Left cardiac atrium (tissue), 4 donors: ENCODE data around the gene ADAM19. TPM values are rescaled to one million over a fixed set of nuclear protein-coding genes. Genes with fewer than 3 reads are reported as not detected.
A peak's percentile ranks its signal among the peaks of the same experiment; 100 is the strongest.

Source experiments
- ATAC-seq, 2 donors: fragments of 200-7000 bp; cut with Tn5 transposase; one replicate each; pipeline ENCODE4 v1.9.1; 2020; ENCODE audit warnings: mild to moderate bottlenecking in 2 of 2, moderate library complexity in 2 of 2
- DNase-seq: peaks from one replicate; pipeline ENCODE4 v3.0.0-alpha.2; 2020
- intact Hi-C, 2 donors: fragments of 100-400 bp; cut with DNase I; formaldehyde crosslinking; loops; one replicate each; pipeline versions ENCODE4 v1.14.1 to v1.15.1; 2022 to 2023
- total RNA-seq, 2 donors: library from RNA; stranded (reverse); fragmentation: NEBNext Ultra II Directional; extraction: Animal tissue kit (Norgen Biotek cat#: 25700); gene quantifications; one replicate each; pipeline ENCODE4 v1.2.1, GENCODE V29; 2021
- donor health status: DM: no; HTN: yes; CAD: no.
- donor health status: DM: no; HTN: yes; CAD: no; lungs with severe emphysema.
- donor health status: DM: yes; HTN: yes; CAD: no.
- donor health status: Dilated cardiomyopathy.

ADAM19 gene
- total RNA-seq, 2 donors from 2014 or later, result 19.0 to 57.5 TPM

DNA sequence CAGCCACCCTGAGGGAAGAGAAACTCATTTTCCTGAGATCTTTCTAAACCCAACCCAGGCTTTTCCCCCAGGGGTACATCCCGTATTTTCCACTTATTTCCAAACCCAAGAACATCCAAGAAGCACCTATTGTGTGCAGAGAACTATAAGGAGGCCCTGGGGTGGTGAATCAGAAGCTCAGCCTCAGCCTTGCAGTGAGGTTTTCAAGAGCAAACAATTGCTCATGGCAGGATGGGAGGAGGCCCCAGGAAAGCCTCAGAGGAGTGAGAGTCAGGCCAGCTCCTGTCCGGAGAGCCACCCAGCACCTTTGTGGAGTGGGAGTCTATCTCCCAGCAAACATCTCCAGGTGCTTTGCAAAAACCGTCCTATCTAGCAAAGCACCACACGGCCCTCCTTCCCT, 96.4 kb downstream of the ADAM19 start:
- intact Hi-C loops, result loop anchor here in 1 of 2 donors (5.0 kb wide), 2 partner anchors 112 to 152 kb away; no protein-coding TSS in a partner anchor
- ATAC-seq (no peak), DNase-seq (no peak)

DNA sequence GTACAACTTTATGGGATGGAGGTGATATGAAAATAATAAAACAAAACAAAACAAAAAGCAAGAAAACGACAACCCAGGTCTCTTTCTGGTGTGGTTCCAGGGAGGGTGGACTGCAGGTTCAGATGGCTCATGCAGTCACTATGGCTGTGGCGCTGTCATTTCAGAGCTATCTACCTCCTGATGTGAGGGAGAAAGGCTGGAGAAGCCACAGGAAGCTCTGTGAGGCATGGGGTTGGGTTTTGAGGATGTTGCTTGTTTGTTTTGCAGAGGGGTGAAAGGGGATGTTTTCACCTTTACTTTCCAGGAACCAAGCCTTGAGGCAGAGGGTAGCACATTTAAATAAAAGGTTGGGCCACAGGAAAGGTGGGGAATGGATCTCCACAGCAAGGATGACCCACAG, 96.8 kb downstream of the ADAM19 start:
- intact Hi-C loops, result loop anchor here in 1 of 2 donors (5.0 kb wide), 2 partner anchors 111 to 151 kb away; no protein-coding TSS in a partner anchor
- ATAC-seq (no peak), DNase-seq (no peak)

DNA sequence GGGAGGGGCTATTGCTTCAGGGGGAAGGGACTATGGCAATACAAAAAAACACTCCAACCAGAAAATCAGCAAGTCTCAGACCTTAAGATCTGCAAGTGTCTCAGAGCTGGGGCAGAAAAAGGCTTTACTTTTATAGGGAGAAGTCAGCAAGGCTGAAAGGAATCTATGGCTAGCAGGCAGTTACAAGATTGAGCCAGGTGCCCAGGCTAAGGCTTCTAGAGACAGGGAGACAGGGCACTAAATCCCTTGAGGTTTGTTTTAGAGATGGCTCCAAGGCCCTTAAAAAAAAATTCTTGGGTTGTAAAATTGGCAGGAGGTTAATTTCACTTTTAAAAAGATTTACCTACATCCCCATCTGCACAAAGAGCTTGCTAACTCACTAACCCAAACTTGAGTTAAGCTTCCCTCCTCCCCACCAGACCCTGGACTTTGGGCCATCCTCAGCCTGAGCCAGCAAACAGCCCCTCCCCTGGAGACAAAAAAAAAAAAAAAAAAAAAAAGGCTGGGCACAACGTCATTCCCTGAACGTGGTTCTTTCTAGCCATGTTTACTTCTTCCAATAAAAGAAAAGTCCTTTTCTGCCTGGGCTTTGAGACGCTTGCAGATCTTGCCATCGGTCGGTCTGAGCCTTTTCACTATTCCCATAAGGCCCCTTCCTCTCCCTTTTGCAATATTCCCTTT, 97.6 kb downstream of the ADAM19 start:
- no peak for ATAC-seq
- no peak for DNase-seq
- intact Hi-C loops, result loop anchor here in 1 of 2 donors (5.0 kb wide), 2 partner anchors 111 to 151 kb away; no protein-coding TSS in a partner anchor

DNA sequence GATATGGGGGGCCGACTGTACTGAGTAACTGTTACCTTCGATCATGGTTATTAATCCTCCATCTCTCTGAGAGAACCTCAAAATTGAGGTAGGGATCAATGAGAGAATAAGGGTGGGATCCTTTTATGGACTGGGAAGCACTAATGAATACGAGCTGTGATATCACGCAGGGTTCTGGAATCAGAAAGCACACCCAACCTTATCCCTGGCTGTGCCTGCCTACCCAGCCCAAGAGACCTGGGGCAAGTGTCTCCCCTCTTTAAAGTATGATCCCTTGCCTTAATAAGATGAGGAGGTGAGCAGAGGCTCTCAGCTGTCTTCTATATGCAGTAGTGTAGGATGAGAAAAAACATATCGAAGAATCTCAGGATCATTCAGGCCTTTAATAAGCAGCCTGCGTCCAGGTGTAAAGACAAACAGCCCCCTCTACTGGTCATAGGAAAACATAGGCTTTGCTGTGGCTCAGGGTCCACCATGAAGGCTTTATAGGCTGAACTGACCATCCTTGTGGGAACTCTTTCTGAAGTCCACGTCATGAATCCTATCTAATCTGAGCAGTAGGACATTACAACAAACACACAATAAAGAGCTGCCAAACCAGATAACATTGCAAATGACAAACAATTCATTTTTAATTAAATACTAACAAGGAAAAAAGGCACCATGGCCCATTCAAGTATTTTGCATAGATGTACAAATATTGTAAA, 98.7 kb downstream of the ADAM19 start:
- DNase-seq, result no peak
- intact Hi-C loops, result loop anchor here in 1 of 2 donors (5.0 kb wide), 2 partner anchors 110 to 150 kb away; no protein-coding TSS in a partner anchor
- peak; percentile 42 to 69 for ATAC-seq

DNA sequence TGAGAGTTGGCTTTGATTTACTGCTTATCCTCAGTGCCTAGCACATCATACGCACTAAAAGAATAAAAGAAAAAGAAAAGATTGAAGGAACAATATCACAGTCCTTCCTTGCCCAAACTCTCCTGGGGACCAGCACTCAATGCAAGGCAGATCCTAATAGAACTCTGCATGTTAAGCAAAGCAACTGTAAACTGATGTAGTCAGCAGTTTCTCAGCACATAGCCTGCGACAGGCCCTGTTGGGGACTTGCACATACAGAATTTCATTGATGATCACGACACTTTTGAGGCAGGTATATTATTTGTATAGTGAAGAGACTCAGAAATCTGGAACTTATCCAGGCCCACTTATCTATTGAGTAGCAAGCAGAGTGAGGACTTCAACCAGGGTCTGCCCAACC, 100.1 kb downstream of the ADAM19 start:
- ATAC-seq, result no peak
- DNase-seq, result no peak
- intact Hi-C loops, result loop anchor here in 1 of 2 donors (2.0 to 5.0 kb wide), 3 partner anchors 43 to 148 kb away; no protein-coding TSS in a partner anchor

DNA sequence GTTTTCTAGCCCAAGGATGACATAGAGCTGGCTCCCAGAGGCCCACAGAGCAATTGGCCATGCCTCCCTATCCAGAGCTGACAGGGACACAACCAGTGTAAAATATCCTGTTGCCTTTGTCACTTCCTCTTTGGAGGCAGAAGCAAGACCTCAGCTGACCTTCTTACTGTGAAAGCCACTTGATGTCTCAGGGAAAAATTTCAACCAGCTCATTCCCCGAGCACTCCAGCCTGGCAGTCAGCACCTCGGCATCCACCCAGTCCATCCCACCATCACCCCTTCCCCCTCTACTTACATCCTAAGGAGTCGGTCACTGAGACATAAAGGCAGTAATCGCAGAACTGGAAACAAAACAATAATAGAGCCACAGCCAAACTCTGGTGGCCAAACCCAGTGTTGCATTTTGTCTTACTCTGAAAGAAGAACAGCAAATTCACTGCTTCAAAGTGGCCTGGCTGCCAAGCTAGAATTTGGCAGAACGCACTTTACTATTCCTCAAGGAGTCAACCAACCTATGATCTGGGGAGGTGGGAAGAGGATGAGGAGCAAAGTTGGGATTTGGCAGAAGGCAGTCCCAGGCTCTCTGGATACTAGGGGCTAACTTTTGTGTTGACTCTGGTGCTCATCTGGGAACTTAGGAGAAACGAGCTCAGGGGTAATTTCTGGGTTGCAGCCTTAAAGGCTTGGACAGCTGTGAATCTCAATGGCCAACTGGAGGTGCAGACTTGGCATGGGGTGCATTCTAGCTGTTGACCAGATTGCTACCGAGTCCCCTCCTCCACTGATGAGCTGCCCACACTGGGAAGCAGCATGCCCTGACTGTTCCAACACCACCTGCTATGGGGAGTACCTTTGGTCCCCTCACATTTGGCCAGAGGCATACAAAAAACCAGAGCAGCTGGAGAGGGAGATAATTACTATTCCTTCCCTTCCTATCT, 101.9 kb downstream of the ADAM19 start:
- ATAC-seq (peak; percentile 52 to 58), DNase-seq (no peak)
- intact Hi-C loops, result loop anchor here (2.0 to 5.0 kb wide), 3 partner anchors 41 to 106 kb away; no protein-coding TSS in a partner anchor

DNA sequence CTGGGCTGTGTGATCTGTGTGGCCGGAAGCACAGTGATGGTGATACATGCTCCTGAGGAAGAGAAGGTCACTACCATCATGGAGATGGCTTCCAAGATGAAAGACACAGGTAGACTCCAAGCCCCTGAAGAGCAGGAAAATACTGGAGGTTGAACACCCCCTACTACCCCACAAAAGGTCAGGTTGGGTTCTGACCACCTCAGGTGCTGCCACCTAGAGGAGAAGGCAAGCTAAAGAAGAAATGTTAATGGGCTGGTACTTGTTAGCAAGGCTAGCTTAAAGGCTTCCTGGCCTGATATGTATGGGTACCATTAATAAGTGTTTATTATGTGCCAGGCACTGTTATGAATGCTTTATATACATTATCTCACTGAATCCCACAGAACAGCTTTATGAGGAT, 103.9 kb downstream of the ADAM19 start:
- DNase-seq (no peak), ATAC-seq (no peak)
- intact Hi-C loops, result loop anchor here in 1 of 2 donors (5.0 kb wide), 2 partner anchors 39 to 104 kb away; no protein-coding TSS in a partner anchor

DNA sequence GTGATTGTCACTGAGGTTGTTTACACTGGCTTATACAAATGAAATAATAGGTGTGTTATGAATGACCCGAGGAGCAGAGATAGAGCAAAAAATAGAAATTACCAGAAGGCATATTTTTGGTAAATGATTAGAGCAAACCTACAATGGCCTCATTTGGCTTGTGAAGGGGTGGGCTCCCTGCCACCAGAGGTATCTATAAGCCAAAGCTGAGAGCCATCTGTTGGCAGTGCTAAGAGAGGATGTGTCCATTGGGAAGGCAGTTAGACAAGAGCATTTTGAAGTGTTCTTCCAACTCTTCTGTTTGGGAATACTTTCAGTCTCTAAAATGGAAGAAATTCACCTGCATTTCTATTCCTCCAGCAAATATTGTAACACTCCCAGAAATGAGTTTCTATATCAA, 104.9 kb downstream of the ADAM19 start:
- no peak for DNase-seq
- intact Hi-C loops, result loop anchor here in 1 of 2 donors (5.0 kb wide), 2 partner anchors 38 to 103 kb away; no protein-coding TSS in a partner anchor
- ATAC-seq, result peak in 1 of 2 donors; percentile 23

DNA sequence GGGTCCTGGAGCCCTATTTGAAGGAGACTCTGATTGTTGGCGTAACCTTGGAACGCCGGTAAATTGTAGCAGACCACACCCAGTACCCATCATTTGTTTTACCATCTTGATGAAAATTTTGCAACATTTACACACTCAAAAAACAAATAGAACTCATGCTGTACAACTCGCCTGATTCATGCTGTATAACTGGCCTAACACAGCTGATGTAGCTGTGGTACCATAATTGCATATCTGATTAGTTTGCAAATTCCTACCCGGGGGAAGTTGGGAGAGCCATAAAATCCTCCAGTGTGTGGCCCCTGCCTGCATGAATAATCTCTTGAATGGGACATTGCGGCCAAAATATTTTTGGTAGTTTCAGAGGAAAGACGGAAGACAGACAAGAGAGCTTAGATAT, 105.9 kb downstream of the ADAM19 start:
- DNase-seq, result no peak
- intact Hi-C loops, result loop anchor here in 1 of 2 donors (5.0 kb wide), 2 partner anchors 37 to 102 kb away; no protein-coding TSS in a partner anchor
- no peak for ATAC-seq

DNA sequence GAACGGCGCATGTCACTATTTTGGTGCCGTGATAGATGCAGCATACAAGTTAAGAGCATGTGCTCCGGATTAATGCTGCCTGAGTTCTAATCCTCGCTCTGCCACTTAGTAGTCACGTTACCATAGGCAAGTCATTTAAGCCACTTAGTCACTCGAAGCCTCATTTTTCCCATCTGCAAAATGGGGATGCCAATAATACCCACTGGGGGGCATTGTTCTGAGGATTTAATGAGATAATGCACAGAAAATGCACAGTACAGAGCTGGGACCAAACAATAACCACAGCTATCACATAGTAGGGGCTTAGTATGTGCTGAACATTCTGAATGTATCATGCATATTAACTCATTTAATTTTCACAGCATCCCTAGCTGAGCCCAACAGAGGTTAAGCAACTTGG, 106.5 kb downstream of the ADAM19 start:
- DNase-seq (no peak), ATAC-seq (no peak)
- intact Hi-C loops, result no loop called here

DNA sequence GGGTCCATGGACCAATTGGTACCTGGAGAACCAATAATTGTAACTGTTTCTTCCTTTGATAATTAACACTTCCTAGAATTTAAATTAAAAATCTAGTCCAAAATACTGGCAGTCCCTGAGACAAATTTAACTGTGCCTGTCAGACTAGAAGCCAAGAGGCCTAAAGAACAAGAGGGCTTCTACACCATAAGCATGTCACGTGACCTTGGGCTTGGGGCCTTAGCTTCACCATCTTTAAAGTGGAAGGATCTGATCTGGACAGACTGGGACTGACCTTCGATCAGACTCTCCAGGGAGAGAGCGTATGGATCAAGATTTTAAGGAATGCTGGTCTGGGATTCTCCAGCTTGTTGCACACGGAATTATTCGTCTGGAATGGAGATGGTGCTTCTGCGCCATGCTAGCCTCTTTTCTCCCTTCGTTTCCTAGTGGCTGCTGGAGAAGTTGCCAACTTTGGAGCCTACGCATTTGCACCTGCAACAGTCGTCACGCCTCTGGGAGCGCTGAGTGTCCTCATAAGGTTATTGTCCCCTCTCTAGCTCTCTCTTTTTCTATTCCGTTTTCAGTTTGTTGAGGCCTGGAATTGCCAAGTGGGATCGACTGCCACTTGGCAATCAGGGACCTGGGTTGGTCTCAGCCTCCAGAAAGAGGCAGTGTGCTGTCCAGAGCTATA, 107.1 kb downstream of the ADAM19 start:
- DNase-seq, result no peak
- no peak for ATAC-seq
- intact Hi-C loops, result no loop called here

DNA sequence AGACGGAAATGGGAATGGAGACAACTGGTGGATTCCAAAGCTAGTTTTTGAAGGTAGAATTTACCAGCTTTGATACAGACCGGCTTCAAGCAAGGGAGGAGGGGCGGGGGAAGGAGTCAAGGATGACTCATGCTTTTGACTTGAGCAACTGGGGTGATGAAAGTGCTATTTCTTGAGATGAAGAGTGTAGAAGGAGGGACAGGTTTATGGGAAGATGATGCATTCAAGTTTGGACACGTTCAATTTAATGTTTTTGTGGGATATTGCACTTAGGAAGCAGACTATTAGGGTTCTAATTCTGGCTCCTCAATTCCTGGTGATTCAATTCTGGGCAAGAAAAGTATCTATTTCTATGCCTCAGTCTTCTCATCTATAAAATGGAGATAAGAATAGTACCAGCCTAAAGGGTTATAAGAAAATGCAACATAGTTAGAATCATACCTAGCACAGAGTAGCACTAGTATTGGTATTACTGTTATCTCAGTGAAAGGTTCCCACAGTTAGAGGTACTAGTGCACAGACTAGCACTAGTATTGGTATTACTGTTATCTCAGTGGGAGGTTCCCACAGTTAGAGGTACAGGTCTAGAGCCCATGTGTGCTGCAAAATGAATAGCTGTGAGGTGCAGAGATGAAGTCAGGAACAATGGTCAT, 110.9 kb downstream of the ADAM19 start:
- DNase-seq (peak; percentile 51), ATAC-seq (peak in 1 of 2 donors; percentile 81)
- intact Hi-C loops, result no loop called here

DNA sequence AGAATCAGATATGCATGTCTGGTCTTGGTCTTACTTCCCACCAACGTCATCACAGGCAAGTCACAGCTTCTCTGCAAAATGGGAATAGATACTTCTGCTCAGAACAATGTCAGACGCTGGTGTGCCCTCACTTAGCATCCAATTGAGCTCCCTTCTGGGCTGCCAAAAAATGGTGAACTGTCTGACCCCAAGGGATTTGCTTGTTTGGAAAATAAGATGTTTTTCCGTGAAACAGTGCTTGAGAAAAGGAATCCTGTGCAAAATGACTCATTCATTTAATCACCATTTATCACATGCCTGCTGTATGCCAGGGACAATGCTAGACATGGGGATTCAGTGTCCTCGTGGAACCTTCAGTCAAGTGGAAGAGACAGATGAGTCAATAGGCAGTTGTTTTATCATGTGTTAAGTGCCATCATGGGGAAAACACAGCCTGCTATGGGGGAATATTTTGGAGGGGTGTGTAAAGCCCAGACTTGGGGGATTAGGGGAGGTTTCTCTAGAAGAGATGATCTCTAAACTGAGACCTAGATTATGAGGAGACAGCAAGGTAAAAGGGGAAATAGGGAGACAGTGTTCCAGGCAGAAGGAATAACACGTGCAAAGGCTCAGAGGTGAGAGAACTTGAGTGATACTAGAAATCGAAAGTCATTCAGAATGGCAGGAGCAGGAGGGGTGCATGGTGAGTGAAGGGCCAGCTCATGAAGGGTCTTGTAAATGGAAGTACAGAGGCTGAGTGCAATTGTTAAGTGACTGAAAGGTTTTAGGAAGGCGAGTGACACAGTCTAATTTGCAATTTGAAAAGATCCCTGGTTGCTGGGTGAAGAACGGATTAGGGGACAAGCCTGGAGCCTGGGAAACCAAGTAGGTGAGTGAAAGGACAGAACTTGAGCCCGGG, 111.7 kb downstream of the ADAM19 start:
- peak in 1 of 2 donors; percentile 65 for ATAC-seq
- intact Hi-C loops, result no loop called here
- DNase-seq, result no peak

DNA sequence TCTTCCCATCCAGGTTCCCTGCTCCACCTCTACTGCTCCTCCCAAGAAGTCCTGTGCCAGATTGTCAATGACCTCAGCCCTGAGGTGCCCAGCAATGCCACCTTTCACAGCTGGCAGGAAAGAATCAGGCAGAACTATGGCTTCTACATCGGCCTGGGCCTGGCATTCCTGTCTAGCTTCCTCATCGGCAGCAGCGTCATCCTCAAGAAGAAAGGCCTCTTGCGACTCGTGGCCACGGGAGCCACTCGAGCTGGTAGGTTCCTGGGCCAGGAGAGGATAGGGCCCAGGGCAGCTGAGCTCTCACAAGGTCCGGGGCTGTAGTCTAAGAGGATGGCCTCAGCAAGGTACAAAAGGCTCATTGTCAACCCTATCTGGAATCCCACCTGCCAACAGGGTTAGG, 112.5 kb downstream of the ADAM19 start:
- ATAC-seq (no peak), DNase-seq (no peak)
- intact Hi-C loops, result no loop called here

DNA sequence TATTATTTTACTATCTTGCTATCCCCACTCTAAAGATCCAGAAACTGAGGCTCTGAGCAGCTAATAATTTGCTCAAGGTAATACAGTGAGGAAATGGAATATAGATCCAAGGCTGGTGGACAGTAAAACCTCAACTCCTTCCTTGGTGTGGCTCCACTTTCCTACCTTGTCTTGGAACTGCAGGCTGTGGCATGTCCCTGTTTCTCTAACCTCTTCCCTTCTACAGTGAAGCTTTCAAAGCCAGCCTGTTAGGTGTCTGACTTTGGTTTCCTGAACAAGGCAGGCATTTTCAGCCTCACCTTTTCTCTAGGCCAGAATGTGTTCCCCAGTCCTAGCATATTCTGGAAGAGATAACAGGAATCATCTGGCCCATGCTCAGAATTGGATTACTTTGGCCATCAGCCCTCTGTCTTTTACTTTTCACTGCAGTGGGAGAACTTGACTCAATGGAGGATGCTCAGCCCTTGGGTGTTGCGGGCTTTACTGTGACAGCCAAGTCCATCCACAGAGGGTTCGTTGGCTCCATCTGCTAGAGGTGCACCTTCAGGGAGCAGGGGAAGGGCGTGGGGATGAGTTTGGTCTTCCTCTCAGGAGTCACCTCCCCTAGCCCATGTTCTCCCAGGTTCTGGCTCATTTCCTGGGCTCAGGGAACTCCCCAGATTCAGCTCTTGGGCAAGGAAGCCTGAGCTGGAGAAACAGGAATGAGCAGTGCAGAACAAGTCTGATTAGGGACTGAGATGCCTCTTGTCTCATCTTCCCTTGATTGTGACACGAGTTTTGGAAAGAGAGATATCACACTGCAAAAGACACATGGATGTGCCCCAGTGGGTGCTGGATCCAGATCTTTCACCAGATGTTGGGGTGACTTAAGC, 114.4 kb downstream of the ADAM19 start:
- intact Hi-C loops, result no loop called here
- no peak for DNase-seq
- no peak for ATAC-seq
